Ovary (tissue), 3 donors: ENCODE results near the gene PMEPA1.

Experiments used
- EP300 ChIP-seq: sonication (generic); formaldehyde crosslinking; IDR thresholded peaks from one replicate; pipeline ENCODE4 v1.6.1; 2017; ENCODE audit warnings: antibody characterized with exemption
- POLR2A ChIP-seq: fragments of 450-650 bp; IDR thresholded peaks from one replicate; pipeline ENCODE4 v1.6.1; 2017; ENCODE audit warnings: antibody characterized with exemption, mild to moderate bottlenecking, moderate library complexity
- TF ChIP-seq, protein P1 (sequence below), 3 donors: fragments of 450-650 bp in 2 of 3; fragments of 200-600 bp in 1 of 3; IDR thresholded peaks; one replicate each; pipeline versions ENCODE4 v1.5.1 to v1.8.0; 2016 to 2022; ENCODE audit warnings: antibody characterized with exemption in 3 of 3, mild to moderate bottlenecking in 1 of 3
- donor health status: DM: no; HTN: no; CAD: no.

DNA sequence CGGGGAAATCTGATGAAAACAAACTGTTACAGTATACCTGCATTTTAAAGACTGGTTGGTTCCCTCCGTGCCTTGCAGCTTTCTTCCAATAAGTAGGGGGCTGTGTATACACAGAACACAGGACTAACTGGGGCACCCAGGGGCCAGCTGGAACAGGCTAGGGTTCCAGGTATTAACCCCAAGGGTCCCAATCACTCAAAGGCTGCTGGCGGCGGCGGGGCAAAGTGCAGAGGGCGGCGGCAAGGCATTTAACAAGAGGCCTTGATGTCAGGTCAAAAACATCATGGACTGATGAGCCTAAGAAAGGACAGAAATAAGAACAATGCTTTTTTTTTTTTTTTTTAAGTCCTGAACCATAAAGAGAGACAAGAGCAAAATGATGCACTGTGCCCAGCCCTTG, 2.5 kb downstream of the PMEPA1 start:
- TF ChIP-seq, protein P1, sequence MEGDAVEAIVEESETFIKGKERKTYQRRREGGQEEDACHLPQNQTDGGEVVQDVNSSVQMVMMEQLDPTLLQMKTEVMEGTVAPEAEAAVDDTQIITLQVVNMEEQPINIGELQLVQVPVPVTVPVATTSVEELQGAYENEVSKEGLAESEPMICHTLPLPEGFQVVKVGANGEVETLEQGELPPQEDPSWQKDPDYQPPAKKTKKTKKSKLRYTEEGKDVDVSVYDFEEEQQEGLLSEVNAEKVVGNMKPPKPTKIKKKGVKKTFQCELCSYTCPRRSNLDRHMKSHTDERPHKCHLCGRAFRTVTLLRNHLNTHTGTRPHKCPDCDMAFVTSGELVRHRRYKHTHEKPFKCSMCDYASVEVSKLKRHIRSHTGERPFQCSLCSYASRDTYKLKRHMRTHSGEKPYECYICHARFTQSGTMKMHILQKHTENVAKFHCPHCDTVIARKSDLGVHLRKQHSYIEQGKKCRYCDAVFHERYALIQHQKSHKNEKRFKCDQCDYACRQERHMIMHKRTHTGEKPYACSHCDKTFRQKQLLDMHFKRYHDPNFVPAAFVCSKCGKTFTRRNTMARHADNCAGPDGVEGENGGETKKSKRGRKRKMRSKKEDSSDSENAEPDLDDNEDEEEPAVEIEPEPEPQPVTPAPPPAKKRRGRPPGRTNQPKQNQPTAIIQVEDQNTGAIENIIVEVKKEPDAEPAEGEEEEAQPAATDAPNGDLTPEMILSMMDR (IDR thresholded peaks at IDR 0.05): no peak
- TF ChIP-seq POLR2A: no peak
- TF ChIP-seq EP300: no peak
